ENCODE results near the gene TMCC2.

The TMCC2 gene

DNA sequence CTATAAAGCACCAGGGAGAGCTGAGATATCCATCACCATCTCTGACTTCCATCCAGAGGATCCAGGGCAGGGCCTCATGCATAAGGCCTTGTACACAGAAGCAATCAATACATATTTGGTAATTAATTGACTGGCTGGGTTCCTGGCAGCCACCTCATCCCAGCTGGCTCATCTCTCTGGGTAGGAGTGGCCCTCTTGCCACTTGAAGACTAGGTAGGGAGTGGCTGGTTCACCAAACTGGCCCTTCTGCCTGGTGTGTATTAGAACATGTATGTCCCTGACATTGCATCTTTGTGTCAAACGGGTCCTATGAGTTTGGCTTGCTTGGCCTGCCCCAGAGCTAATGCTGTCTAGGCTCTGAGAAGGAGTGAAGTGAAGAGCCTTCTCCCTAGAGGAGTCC, 82.0 kb downstream of the TMCC2 start:
- Histone ChIP-seq H3K27ac (ENCODE audit: poor library complexity, severe bottlenecking) (no peak overlapping the region), H3K36me3 (ENCODE audit: low read depth) (peaks cover 82% of the 10 kb centered on the region)

DNA sequence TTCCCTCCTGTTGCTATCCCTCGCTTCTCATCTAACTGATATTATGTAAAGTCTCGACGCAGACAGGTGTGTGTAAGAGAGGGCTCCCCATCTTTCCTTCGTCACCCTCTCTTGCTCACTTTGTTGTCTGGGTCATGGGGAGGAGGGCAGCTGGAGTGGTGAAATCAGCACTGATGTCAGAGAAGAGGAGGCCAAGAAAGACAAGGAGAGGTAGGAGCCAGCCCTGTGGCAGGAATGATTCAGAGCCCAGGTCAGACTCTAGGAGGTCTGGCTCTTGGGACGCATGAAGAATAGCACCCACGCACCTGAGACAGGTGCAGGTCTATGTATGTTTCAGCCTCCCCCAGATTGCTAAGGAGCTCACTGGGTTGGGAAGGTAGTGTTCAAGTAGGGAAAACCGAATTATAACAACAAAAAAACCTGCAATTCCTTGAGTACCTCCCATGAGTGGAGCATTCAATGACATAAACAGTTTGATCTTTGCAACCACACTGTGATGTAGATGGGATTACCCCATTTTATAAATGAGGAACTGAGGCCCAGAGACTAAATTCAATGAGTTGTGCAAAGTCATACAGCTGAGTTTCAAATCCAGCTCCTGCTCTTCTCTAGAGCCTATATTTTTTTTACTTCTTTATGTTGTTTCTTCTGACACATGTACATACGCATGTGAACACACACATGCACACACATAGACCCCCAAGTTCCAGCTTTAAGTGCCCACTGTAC, 83.4 kb downstream of the TMCC2 start:
- ATAC-seq (ENCODE audit: low read depth) (no peak), DNase-seq (ENCODE audit: low spot score) (no peak)
- TF ChIP-seq, protein P1, sequence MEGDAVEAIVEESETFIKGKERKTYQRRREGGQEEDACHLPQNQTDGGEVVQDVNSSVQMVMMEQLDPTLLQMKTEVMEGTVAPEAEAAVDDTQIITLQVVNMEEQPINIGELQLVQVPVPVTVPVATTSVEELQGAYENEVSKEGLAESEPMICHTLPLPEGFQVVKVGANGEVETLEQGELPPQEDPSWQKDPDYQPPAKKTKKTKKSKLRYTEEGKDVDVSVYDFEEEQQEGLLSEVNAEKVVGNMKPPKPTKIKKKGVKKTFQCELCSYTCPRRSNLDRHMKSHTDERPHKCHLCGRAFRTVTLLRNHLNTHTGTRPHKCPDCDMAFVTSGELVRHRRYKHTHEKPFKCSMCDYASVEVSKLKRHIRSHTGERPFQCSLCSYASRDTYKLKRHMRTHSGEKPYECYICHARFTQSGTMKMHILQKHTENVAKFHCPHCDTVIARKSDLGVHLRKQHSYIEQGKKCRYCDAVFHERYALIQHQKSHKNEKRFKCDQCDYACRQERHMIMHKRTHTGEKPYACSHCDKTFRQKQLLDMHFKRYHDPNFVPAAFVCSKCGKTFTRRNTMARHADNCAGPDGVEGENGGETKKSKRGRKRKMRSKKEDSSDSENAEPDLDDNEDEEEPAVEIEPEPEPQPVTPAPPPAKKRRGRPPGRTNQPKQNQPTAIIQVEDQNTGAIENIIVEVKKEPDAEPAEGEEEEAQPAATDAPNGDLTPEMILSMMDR (IDR thresholded peaks at IDR 0.05; ENCODE audit: poor library complexity, severe bottlenecking) = no peak
- no peaks in the 10 kb centered on the region for H3K27me3 ChIP-seq (ENCODE audit: insufficient read depth, poor library complexity, severe bottlenecking)
- no peak overlapping the region for H3K27ac ChIP-seq (ENCODE audit: poor library complexity, severe bottlenecking)
- H3K9me3 ChIP-seq (ENCODE audit: severe bottlenecking) = no peaks in the 10 kb centered on the region
- H3K4me3 ChIP-seq (ENCODE audit: severe bottlenecking) = no peak overlapping the region
- peaks cover 68% of the 10 kb centered on the region for H3K36me3 ChIP-seq (ENCODE audit: low read depth)
- H3K4me1 ChIP-seq (ENCODE audit: insufficient read depth, poor library complexity, severe bottlenecking) = peaks cover 16% of the 10 kb centered on the region

More for the DNA sequence above, 82.0 kb downstream of the TMCC2 start:
- no peak overlapping the region for H3K4me3 ChIP-seq (ENCODE audit: severe bottlenecking)
- DNase-seq (ENCODE audit: low spot score) (no peak), ATAC-seq (ENCODE audit: low read depth) (no peak)
- no peaks in the 10 kb centered on the region for H3K9me3 ChIP-seq (ENCODE audit: severe bottlenecking)
- peaks cover 16% of the 10 kb centered on the region for H3K4me1 ChIP-seq (ENCODE audit: insufficient read depth, poor library complexity, severe bottlenecking)
- no peaks in the 10 kb centered on the region for H3K27me3 ChIP-seq (ENCODE audit: insufficient read depth, poor library complexity, severe bottlenecking)
- TF ChIP-seq, protein P1 (IDR thresholded peaks at IDR 0.05; ENCODE audit: poor library complexity, severe bottlenecking) = no peak

DNA sequence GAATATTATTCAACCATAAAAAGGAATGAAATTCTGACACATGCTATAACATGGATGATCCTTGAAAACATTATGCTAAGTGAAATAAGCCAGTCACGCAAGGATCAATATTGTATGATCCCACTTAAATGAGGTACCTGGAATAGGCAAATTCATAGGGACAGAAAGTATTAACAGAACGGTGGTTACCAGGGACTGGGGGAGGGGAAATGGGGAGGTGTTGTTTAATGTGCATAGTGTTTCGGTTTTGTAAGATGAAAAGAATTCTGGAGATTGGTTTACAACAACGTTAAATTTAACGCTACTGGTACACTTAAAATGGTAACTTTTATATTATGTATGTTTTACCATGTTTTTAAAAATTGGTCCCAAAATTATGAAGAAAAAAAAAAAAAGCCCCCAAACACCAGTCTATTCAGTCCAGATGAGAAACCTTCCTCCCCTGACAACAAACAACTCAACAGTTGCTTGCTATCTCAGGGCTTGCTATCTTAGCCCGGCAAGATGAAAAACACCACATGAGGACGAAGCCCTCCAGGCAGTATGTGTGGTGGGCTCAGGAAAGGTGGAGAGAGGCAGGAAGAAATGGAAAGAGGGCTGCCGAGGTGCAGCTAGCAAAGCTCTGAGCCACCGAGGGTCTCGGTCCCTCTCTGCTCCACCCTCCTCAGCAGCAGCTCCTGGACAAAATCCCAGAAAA, 85.3 kb downstream of the TMCC2 start:
- no peak for ATAC-seq (ENCODE audit: low read depth)
- H3K27me3 ChIP-seq (ENCODE audit: insufficient read depth, poor library complexity, severe bottlenecking) = no peaks in the 10 kb centered on the region
- H3K9me3 ChIP-seq (ENCODE audit: severe bottlenecking) = no peaks in the 10 kb centered on the region
- no peak for DNase-seq (ENCODE audit: low spot score)
- no peak overlapping the region for H3K4me3 ChIP-seq (ENCODE audit: severe bottlenecking)
- peak overlapping the region; percentile 93 for H3K27ac ChIP-seq (ENCODE audit: poor library complexity, severe bottlenecking)
- H3K36me3 ChIP-seq (ENCODE audit: low read depth) = peaks cover 49% of the 10 kb centered on the region
- TF ChIP-seq, protein P1 (IDR thresholded peaks at IDR 0.05; ENCODE audit: poor library complexity, severe bottlenecking) = no peak
- H3K4me1 ChIP-seq (ENCODE audit: insufficient read depth, poor library complexity, severe bottlenecking) = peaks cover 34% of the 10 kb centered on the region

DNA sequence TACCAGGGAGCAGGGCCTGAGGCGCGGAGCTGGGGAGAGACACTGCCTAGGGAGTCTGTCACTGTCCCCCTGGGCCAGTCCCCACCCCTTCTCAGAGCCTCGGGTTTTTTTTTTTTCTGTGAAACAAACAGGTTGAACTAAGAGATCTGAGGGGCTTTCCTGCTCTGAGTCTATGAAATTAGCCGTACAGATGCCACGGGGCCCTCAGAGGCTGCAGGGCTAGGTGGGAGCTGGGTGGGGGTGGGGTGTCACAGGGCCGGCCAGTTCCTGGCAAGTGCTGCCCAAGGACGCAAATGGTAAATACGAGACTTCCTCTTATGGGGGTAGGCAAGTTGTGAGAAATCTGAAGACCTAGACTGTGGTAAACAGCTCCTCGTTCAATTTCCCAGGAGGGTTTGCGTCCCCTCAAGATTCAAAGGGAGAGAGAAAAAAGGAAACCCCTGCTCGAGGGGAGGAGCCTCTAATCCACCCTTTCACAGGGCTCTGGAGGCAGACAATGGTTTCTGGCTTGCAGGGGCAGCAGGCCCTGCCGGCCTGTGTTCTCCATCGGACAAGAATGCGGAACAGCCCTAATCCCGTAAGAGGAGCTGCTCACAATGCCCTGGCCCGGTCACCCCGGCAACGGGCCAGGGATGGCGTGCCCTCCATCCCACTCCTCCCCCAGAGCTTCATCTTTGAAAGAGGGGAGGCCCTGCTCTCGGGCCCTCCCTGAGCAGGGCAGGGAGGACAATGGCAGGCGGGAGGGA, 86.0 kb downstream of the TMCC2 start:
- Histone ChIP-seq H3K4me3 (ENCODE audit: severe bottlenecking) (no peak overlapping the region), H3K36me3 (ENCODE audit: low read depth) (peaks cover 42% of the 10 kb centered on the region), H3K9me3 (ENCODE audit: severe bottlenecking) (no peaks in the 10 kb centered on the region), H3K27me3 (ENCODE audit: insufficient read depth, poor library complexity, severe bottlenecking) (no peaks in the 10 kb centered on the region), H3K4me1 (ENCODE audit: insufficient read depth, poor library complexity, severe bottlenecking) (peaks cover 42% of the 10 kb centered on the region), H3K27ac (ENCODE audit: poor library complexity, severe bottlenecking) (peak overlapping the region; percentile 93)
- DNase-seq (ENCODE audit: low spot score) (no peak), ATAC-seq (ENCODE audit: low read depth) (no peak)
- TF ChIP-seq, protein P1 (IDR thresholded peaks at IDR 0.05; ENCODE audit: poor library complexity, severe bottlenecking) = no peak

Measured in RWPE2 (cell line).